CD14-positive monocyte (primary cell): ENCODE results near the gene OPN5. TPM values are rescaled to one million over a fixed set of nuclear protein-coding genes. Genes with fewer than 3 reads are reported as not detected.
"Not testable (repeated sequence)": the region's sequence is repeated elsewhere in the genome, so short reads cannot be mapped to it uniquely, and the experiment has no call there.

Experiments used
- DNase-seq, 3 donors: peaks; one replicate each; pipeline ENCODE4 v3.0.0-alpha.2; 2011 to 2022
- H2AFZ ChIP-seq: 2 replicates; pipeline ENCODE4 v1.6.0; 2012; ENCODE audit warnings: mild to moderate bottlenecking, low read depth, low read length, inconsistent platforms; ENCODE audit not compliant: insufficient read depth, poor library complexity, severe bottlenecking
- H3K27ac ChIP-seq, 2 donors: 1 replicate in 1 of 2; 2 replicates in 1 of 2; pipeline ENCODE4 v1.5.1; 2012 to 2013; ENCODE audit warnings: low read length in 2 of 2, control low read depth in 1 of 2, inconsistent platforms in 1 of 2, low read depth in 1 of 2, mild to moderate bottlenecking in 1 of 2
- H3K27me3 ChIP-seq, 2 donors: one replicate each; pipeline versions ENCODE4 v1.6.0 to v1.6.1; 2011 to 2013; ENCODE audit warnings: low read length in 2 of 2; ENCODE audit not compliant: control insufficient read depth in 2 of 2, insufficient read depth in 2 of 2
- H3K36me3 ChIP-seq, 2 donors: replicated peaks in 1 of 2; 1 replicate in 1 of 2; 2 replicates in 1 of 2; pipeline versions ENCODE4 v1.5.1 to v1.6.1; 2012 to 2013; ENCODE audit warnings: low read length in 2 of 2, control low read depth in 1 of 2, inconsistent platforms in 1 of 2, mild to moderate bottlenecking in 1 of 2; ENCODE audit not compliant: insufficient read depth in 2 of 2, control insufficient read depth in 1 of 2
- H3K4me1 ChIP-seq, 2 donors: 1 replicate in 1 of 2; 2 replicates in 1 of 2; pipeline versions ENCODE4 v1.5.1 to v1.6.1; 2012 to 2013; ENCODE audit warnings: low read length in 2 of 2, control low read depth in 1 of 2, inconsistent platforms in 1 of 2, mild to moderate bottlenecking in 1 of 2, moderate library complexity in 1 of 2; ENCODE audit not compliant: insufficient read depth in 2 of 2, control insufficient read depth in 1 of 2
- H3K4me2 ChIP-seq: replicated peaks from 2 replicates; pipeline ENCODE3; 2012; ENCODE audit warnings: low read length, moderate library complexity, mild to moderate bottlenecking; ENCODE audit not compliant: poor library complexity, severe bottlenecking; ENCODE audit errors: extremely low read depth
- H3K4me3 ChIP-seq, 3 experiments: fragments of 200-600 bp in 1 of 3; sonication (generic) in 1 of 3; replicated peaks in 1 of 3; 1 replicate in 2 of 3; 2 replicates in 1 of 3; pipeline ENCODE4 v1.5.1; 2011 to 2013; ENCODE audit warnings: low read length in 3 of 3, mild to moderate bottlenecking in 3 of 3, control low read depth in 2 of 3, low read depth in 2 of 3, inconsistent platforms in 1 of 3, moderate library complexity in 1 of 3
- H3K79me2 ChIP-seq: 2 replicates; pipeline ENCODE4 v1.6.0; 2012; ENCODE audit warnings: mild to moderate bottlenecking, control low read depth, inconsistent platforms, low read length, moderate library complexity; ENCODE audit not compliant: insufficient read depth
- H3K9ac ChIP-seq: 2 replicates; pipeline ENCODE4 v1.6.0; 2017; ENCODE audit warnings: low read length, mild to moderate bottlenecking; ENCODE audit not compliant: insufficient read depth, poor library complexity, severe bottlenecking
- H3K9me3 ChIP-seq, 2 donors: replicated peaks in 1 of 2; 1 replicate in 1 of 2; 2 replicates in 1 of 2; pipeline versions ENCODE4 v1.5.1 to v1.6.1; 2012 to 2013; ENCODE audit warnings: low read length in 2 of 2, control low read depth in 1 of 2; ENCODE audit not compliant: control insufficient read depth in 1 of 2, insufficient read depth in 1 of 2
- H4K20me1 ChIP-seq: 2 replicates; pipeline ENCODE4 v1.6.0; 2012; ENCODE audit warnings: mild to moderate bottlenecking, low read length, control low read depth, moderate library complexity; ENCODE audit not compliant: insufficient read depth
- H3K27ac Mint-ChIP-seq, 7 donors: one replicate each; pipeline ENCODE4 v1.8.0; 2020; ENCODE audit warnings: mild to moderate bottlenecking in 7 of 7, mixed read lengths in 7 of 7, moderate library complexity in 6 of 7, inconsistent platforms in 2 of 7
- H3K27me3 Mint-ChIP-seq, 3 donors: one replicate each; pipeline ENCODE4 v1.8.0; 2021 to 2022; ENCODE audit warnings: low read depth in 3 of 3, mild to moderate bottlenecking in 3 of 3, mixed read lengths in 3 of 3, moderate library complexity in 3 of 3, inconsistent platforms in 1 of 3
- H3K36me3 Mint-ChIP-seq, 2 donors: one replicate each; pipeline ENCODE4 v1.8.0; 2020; ENCODE audit warnings: mixed read lengths in 2 of 2, inconsistent platforms in 1 of 2, mild to moderate bottlenecking in 1 of 2
- H3K4me1 Mint-ChIP-seq: one replicate; pipeline ENCODE4 v1.8.0; 2020; ENCODE audit warnings: mild to moderate bottlenecking, mixed read lengths
- H3K4me3 Mint-ChIP-seq, 2 donors: one replicate each; pipeline ENCODE4 v1.8.0; 2020; ENCODE audit warnings: mild to moderate bottlenecking in 2 of 2, mixed read lengths in 2 of 2, moderate library complexity in 1 of 2
- H3K9me3 Mint-ChIP-seq, 7 donors: one replicate each; pipeline ENCODE4 v1.8.0; 2020 to 2022; ENCODE audit warnings: mixed read lengths in 7 of 7, mild to moderate bottlenecking in 6 of 7, moderate library complexity in 6 of 7, inconsistent platforms in 2 of 7
- WGBS: methylation state at CpG from one replicate; pipeline ENCODE4 v1.1.5; 2013; ENCODE audit warnings: missing lambda C conversion rate; ENCODE audit not compliant: insufficient coverage; 5-methylcytosine and 5-hydroxymethylcytosine counted together
- intact Hi-C, 2 donors: fragments of 100-400 bp; cut with micrococcal nuclease; formaldehyde crosslinking; loops; one replicate each; pipeline versions ENCODE4 v1.15.0 to v1.15.1; 2023
- polyA plus RNA-seq, 3 donors: library from polyadenylated mRNA; depleted of rRNA in 1 of 3; unstranded in 2 of 3; stranded (reverse) in 1 of 3; fragments of 300-500 nt in 2 of 3; fragments of >200 nt in 1 of 3; fragmentation: Illumina TruSeq in 2 of 3; gene quantifications; 1 replicate in 2 of 3; 2 replicates in 1 of 3; pipeline ENCODE4 v1.2.3, GENCODE V29; 2012 to 2021
- TF ChIP-seq, protein P1 (sequence below): fragments of 200-600 bp; IDR thresholded peaks from one replicate; pipeline ENCODE4 v1.8.0; 2022; ENCODE audit warnings: antibody characterized with exemption, mild to moderate bottlenecking

OPN5 gene
- polyA plus RNA-seq, 3 donors = not detected

DNA sequence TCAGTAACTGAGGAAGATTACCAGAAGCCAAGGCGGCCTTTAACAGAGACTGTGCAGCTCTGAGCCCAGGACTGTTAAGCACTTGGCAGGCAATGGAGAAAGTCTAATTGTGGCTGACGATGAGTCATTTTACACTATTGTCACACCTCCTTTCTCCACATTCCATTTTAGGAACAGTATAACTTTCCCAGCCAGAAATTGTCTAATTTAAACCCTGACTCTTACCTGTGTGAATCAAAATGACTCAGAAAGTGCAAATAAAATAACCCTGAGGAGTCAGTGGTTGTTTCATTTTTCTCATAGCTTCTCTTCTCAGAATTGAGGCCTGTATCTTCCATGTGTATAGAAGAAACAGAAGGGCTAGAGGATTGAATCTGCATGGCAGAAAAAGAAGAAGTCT is 40.0 kb upstream of the OPN5 start:
- H3K4me3 Mint-ChIP-seq = no peak overlapping the region
- peaks cover 0 to 3% (median 1%) of the 10 kb centered on the region in 3 donors for H3K27me3 Mint-ChIP-seq
- Histone ChIP-seq H3K4me2 (no peak overlapping the region), H3K27ac (no peak overlapping the region), H3K79me2 (no peaks in the 10 kb centered on the region), H4K20me1 (no peaks in the 10 kb centered on the region), H3K9me3 (no peaks in the 10 kb centered on the region), H3K27me3 (no peaks in the 10 kb centered on the region), H3K9ac (no peak overlapping the region), H2AFZ (no peak overlapping the region), H3K36me3 (no peaks in the 10 kb centered on the region), H3K4me1 (no peaks in the 10 kb centered on the region), H3K4me3 (no peak overlapping the region)
- no peak overlapping the region for H3K27ac Mint-ChIP-seq
- H3K36me3 Mint-ChIP-seq = no peaks in the 10 kb centered on the region
- intact Hi-C loops = no loop called here
- TF ChIP-seq, protein P1, sequence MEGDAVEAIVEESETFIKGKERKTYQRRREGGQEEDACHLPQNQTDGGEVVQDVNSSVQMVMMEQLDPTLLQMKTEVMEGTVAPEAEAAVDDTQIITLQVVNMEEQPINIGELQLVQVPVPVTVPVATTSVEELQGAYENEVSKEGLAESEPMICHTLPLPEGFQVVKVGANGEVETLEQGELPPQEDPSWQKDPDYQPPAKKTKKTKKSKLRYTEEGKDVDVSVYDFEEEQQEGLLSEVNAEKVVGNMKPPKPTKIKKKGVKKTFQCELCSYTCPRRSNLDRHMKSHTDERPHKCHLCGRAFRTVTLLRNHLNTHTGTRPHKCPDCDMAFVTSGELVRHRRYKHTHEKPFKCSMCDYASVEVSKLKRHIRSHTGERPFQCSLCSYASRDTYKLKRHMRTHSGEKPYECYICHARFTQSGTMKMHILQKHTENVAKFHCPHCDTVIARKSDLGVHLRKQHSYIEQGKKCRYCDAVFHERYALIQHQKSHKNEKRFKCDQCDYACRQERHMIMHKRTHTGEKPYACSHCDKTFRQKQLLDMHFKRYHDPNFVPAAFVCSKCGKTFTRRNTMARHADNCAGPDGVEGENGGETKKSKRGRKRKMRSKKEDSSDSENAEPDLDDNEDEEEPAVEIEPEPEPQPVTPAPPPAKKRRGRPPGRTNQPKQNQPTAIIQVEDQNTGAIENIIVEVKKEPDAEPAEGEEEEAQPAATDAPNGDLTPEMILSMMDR = no peak
- peaks cover 0 to 5% (median 2%) of the 10 kb centered on the region in 7 donors for H3K9me3 Mint-ChIP-seq
- no peak for DNase-seq
- WGBS = no CpG with 5 or more reads among the region's 2 CpGs
- no peaks in the 10 kb centered on the region for H3K4me1 Mint-ChIP-seq

DNA sequence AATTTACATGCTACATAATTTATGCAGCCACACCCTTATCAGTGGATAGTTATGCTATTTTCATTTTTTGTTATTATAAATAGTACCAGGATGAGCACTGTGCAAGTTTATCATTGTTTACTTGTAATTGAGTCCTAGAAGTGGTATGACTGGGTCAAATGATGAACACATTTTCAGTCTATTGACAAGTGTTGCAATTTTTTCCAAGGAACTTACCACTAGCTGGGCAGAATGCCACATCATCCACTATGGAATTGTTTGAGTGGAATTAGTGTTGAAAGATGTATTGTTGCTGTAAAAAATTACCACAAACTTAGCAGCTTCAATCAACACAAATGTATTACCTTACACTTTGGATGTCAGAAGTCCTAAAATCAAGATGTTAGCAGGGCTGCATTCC is 38.1 kb upstream of the OPN5 start:
- intact Hi-C loops = no loop called here
- H3K27ac Mint-ChIP-seq = no peak overlapping the region
- H3K9ac ChIP-seq = no peak overlapping the region
- H3K27me3 ChIP-seq = no peaks in the 10 kb centered on the region
- H3K4me3 ChIP-seq = no peak overlapping the region
- no peak overlapping the region for H3K4me2 ChIP-seq
- peaks cover 0 to 3% (median 1%) of the 10 kb centered on the region in 3 donors for H3K27me3 Mint-ChIP-seq
- no peaks in the 10 kb centered on the region for H3K4me1 Mint-ChIP-seq
- H3K36me3 ChIP-seq = no peaks in the 10 kb centered on the region
- TF ChIP-seq, protein P1 = no peak
- no peaks in the 10 kb centered on the region for H4K20me1 ChIP-seq
- no peak overlapping the region for H2AFZ ChIP-seq
- H3K79me2 ChIP-seq = no peaks in the 10 kb centered on the region
- H3K9me3 Mint-ChIP-seq = peaks cover 0 to 5% (median 2%) of the 10 kb centered on the region in 7 donors
- no peaks in the 10 kb centered on the region for H3K9me3 ChIP-seq
- H3K27ac ChIP-seq = no peak overlapping the region
- H3K4me1 ChIP-seq = no peaks in the 10 kb centered on the region
- H3K36me3 Mint-ChIP-seq = no peaks in the 10 kb centered on the region
- no peak for DNase-seq
- H3K4me3 Mint-ChIP-seq = no peak overlapping the region

DNA sequence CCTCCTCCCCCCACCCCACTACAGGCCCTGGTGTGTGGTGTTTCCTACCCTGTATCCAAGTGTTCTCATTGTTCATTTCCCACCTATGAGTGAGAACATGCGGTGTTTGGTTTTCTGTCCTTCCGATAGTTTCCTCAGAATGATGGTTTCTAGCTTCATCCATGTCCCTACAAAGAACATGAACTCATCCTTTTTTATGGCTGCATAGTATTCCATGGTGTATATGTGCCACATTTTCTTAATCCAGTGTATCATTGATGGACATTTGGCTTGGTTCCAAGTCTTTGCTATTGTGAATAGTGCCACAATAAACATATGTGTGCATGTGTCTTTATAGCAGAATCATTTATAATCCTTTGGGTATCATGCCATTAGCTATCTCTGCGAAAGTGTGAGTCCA is 36.6 kb upstream of the OPN5 start:
- H3K36me3 Mint-ChIP-seq, H3K27ac Mint-ChIP-seq, H4K20me1 ChIP-seq, H3K4me1 Mint-ChIP-seq, H3K4me3 ChIP-seq, H3K4me1 ChIP-seq, H3K9me3 Mint-ChIP-seq, H3K27ac ChIP-seq, H3K36me3 ChIP-seq, H3K4me2 ChIP-seq, H3K4me3 Mint-ChIP-seq, H3K79me2 ChIP-seq, H3K9me3 ChIP-seq, H3K9ac ChIP-seq, DNase-seq, H3K27me3 ChIP-seq, H3K27me3 Mint-ChIP-seq, H2AFZ ChIP-seq, intact Hi-C loops: not testable (repeated sequence)
- 100% methylated on average over 1 of the region's 3 CpGs for WGBS
